IMR-90 (cell line): ENCODE data around the gene SBNO1. TPM values are rescaled to one million over a fixed set of nuclear protein-coding genes. Genes with fewer than 3 reads are reported as not detected.
A peak's percentile ranks its signal among the peaks of the same experiment; 100 is the strongest.

Source experiments
- ATAC-seq: fragments of 200-7000 bp; cut with Tn5 transposase; 2 replicates; pipeline ENCODE4 v1.9.1; 2020; ENCODE audit warnings: low read depth, mild to moderate bottlenecking, moderate library complexity
- BruUV-seq: library from RNA; stranded (reverse); fragments of 400-500 nt; replicated peaks from 2 replicates; lab custom pipeline; 2021; lab: Mats Ljungman, UMichigan
- CTCF ChIA-PET: fragments of 300-600 bp; formaldehyde crosslinking; extraction: SDS; loops from one replicate; lab custom pipeline; 2021; ENCODE audit warnings: antibody characterized with exemption; lab: Yijun Ruan, JAX
- POLR2A ChIA-PET: fragments of 300-600 bp; sonication (Branson Sonifier 250); formaldehyde crosslinking; loops from one replicate; lab custom pipeline; 2022; ENCODE audit warnings: antibody characterized with exemption; ENCODE audit not compliant: unreplicated experiment; lab: Charles Lee
- DNase-seq: peaks from one replicate; pipeline ENCODE4 v3.0.0; 2013
- H2AFZ ChIP-seq: replicated peaks from 2 replicates; pipeline ENCODE3; 2013; ENCODE audit warnings: low read length, mild to moderate bottlenecking; ENCODE audit not compliant: poor library complexity
- H2AK5ac ChIP-seq: 2 replicates; pipeline ENCODE4 v1.6.1; 2013; ENCODE audit warnings: low read depth, low read length, inconsistent platforms
- H2AK9ac ChIP-seq: replicated peaks from 2 replicates; pipeline ENCODE3; 2013; ENCODE audit warnings: mild to moderate bottlenecking, low read depth, low read length, moderate library complexity; ENCODE audit not compliant: poor library complexity
- H2BK120ac ChIP-seq: 2 replicates; pipeline ENCODE4 v1.6.1; 2013; ENCODE audit warnings: low read depth, low read length, inconsistent platforms
- H2BK15ac ChIP-seq: 3 replicates; pipeline ENCODE4 v1.6.1; 2013; ENCODE audit warnings: low read depth, low read length, inconsistent platforms
- H2BK20ac ChIP-seq: 2 replicates; pipeline ENCODE4 v1.6.1; 2013; ENCODE audit warnings: low read depth, mild to moderate bottlenecking, inconsistent platforms, low read length, moderate library complexity
- H2BK5ac ChIP-seq: 2 replicates; pipeline ENCODE4 v1.6.1; 2013; ENCODE audit warnings: mild to moderate bottlenecking, low read depth, low read length, inconsistent platforms; ENCODE audit not compliant: poor library complexity, severe bottlenecking
- H3K14ac ChIP-seq: replicated peaks from 2 replicates; pipeline ENCODE4 v1.6.1; 2013; ENCODE audit warnings: low read depth, low read length, inconsistent platforms
- H3K18ac ChIP-seq: 2 replicates; pipeline ENCODE4 v1.6.1; 2013; ENCODE audit warnings: low read depth, low read length, control low read depth
- H3K23ac ChIP-seq: 2 replicates; pipeline ENCODE4 v1.6.1; 2013; ENCODE audit warnings: low read depth, low read length, inconsistent platforms
- H3K27ac ChIP-seq: 2 replicates; pipeline ENCODE4 v1.5.1; 2013; ENCODE audit warnings: mild to moderate bottlenecking, control low read depth, low read length; ENCODE audit not compliant: insufficient read depth
- H3K27me3 ChIP-seq: 2 replicates; pipeline ENCODE4 v1.6.1; 2013; ENCODE audit warnings: low read length; ENCODE audit not compliant: control insufficient read depth, insufficient read depth
- H3K36me3 ChIP-seq: 2 replicates; pipeline ENCODE4 v1.6.1; 2013; ENCODE audit warnings: low read length, mixed read lengths; ENCODE audit not compliant: control insufficient read depth, insufficient read depth
- H3K4ac ChIP-seq: 2 replicates; pipeline ENCODE4 v1.6.1; 2013; ENCODE audit warnings: low read depth, low read length, inconsistent platforms
- H3K4me1 ChIP-seq: 2 replicates; pipeline ENCODE4 v1.6.1; 2013; ENCODE audit warnings: low read length, mixed read lengths; ENCODE audit not compliant: control insufficient read depth, insufficient read depth
- H3K4me2 ChIP-seq: 2 replicates; pipeline ENCODE4 v1.6.1; 2013; ENCODE audit warnings: low read depth, mild to moderate bottlenecking, control low read depth, low read length, moderate library complexity
- H3K4me3 ChIP-seq: 2 replicates; pipeline ENCODE4 v1.5.1; 2013; ENCODE audit warnings: low read depth, mild to moderate bottlenecking, control low read depth, low read length, moderate library complexity; ENCODE audit not compliant: insufficient read depth
- H3K56ac ChIP-seq: 2 replicates; pipeline ENCODE4 v1.6.1; 2013; ENCODE audit warnings: low read length, inconsistent platforms; ENCODE audit not compliant: insufficient read depth; ENCODE audit errors: extremely low read depth
- H3K79me1 ChIP-seq, 2 experiments: 2 replicates each; pipeline ENCODE4 v1.6.1; 2013; ENCODE audit warnings: low read length in 2 of 2, inconsistent platforms in 1 of 2, low read depth in 1 of 2
- H3K9ac ChIP-seq: 2 replicates; pipeline ENCODE4 v1.6.1; 2013; ENCODE audit warnings: low read depth, low read length, control low read depth
- H3K9me1 ChIP-seq: 2 replicates; pipeline ENCODE4 v1.6.1; 2013; ENCODE audit warnings: low read length, inconsistent platforms; ENCODE audit not compliant: insufficient read depth
- H3K9me3 ChIP-seq: 2 replicates; pipeline ENCODE4 v1.6.1; 2013; ENCODE audit warnings: low read length; ENCODE audit not compliant: control insufficient read depth, insufficient read depth
- H4K20me1 ChIP-seq: 2 replicates; pipeline ENCODE4 v1.6.1; 2013; ENCODE audit warnings: low read length, inconsistent platforms; ENCODE audit not compliant: insufficient read depth
- H4K5ac ChIP-seq: 2 replicates; pipeline ENCODE4 v1.6.1; 2013; ENCODE audit warnings: mild to moderate bottlenecking, low read depth, low read length, control low read depth
- H4K8ac ChIP-seq, 2 experiments: 2 replicates each; pipeline ENCODE4 v1.6.1; 2013; ENCODE audit warnings: low read depth in 2 of 2, low read length in 2 of 2, control low read depth in 1 of 2, inconsistent platforms in 1 of 2
- H4K91ac ChIP-seq: 2 replicates; pipeline ENCODE4 v1.6.1; 2013; ENCODE audit warnings: low read depth, low read length, inconsistent platforms; ENCODE audit not compliant: insufficient read depth
- MAFK ChIP-seq: IDR thresholded peaks from 2 replicates; pipeline ENCODE4 v1.6.1; 2012; ENCODE audit warnings: low read depth, low read length, improper control_type of control experiment
- WGBS, 2 experiments: methylation state at CpG; one replicate each; pipeline versions ENCODE4 v1.1.5 to v1.1.7; 2013; ENCODE audit warnings: missing lambda C conversion rate in 2 of 2; ENCODE audit not compliant: insufficient read length in 1 of 2; ENCODE audit errors: extremely low coverage in 2 of 2; 5-methylcytosine and 5-hydroxymethylcytosine counted together
- dilution Hi-C: fragments of 300-500 bp; cut with HindIII; formaldehyde crosslinking; loops from one replicate; pipeline ENCODE4 v1.14.3; 2018; ENCODE audit warnings: low sequenced_read_pairs; ENCODE audit not compliant: unreplicated experiment
- in situ Hi-C: fragments of 300-500 bp; cut with MboI; formaldehyde crosslinking; loops from 3 replicates; pipeline ENCODE4 v1.14.3; 2019; ENCODE audit warnings: low sequenced_read_pairs, inconsistent platforms, mixed read lengths
- intact Hi-C: fragments of 100-400 bp; cut with micrococcal nuclease; formaldehyde crosslinking; loops from 2 replicates; pipeline ENCODE4 v1.10.0; 2022
- polyA plus RNA-seq, 3 experiments: library from polyadenylated mRNA; depleted of rRNA; stranded (reverse); fragments of >200 nt; gene quantifications; 2 replicates each; pipeline ENCODE4 v1.2.3, GENCODE V29; 2012; ENCODE audit warnings: low replicate concordance in 1 of 3
- total RNA-seq: library from RNA; depleted of rRNA; stranded (reverse); fragments of >200 nt; gene quantifications from 2 replicates; pipeline ENCODE4 v1.2.3, GENCODE V29; 2012
- TF ChIP-seq, protein P1 (sequence below): fragments of 150-350 bp; IDR thresholded peaks from 2 replicates; pipeline ENCODE4 v1.6.1; 2016; ENCODE audit warnings: low read depth, mild to moderate bottlenecking, low read length, moderate library complexity, borderline replicate concordance

Gene SBNO1
- total and polyA plus RNA-seq, 2 of the 4 experiments (the other 2 are of a cell fraction): 5.3 to 24.9 TPM

DNA sequence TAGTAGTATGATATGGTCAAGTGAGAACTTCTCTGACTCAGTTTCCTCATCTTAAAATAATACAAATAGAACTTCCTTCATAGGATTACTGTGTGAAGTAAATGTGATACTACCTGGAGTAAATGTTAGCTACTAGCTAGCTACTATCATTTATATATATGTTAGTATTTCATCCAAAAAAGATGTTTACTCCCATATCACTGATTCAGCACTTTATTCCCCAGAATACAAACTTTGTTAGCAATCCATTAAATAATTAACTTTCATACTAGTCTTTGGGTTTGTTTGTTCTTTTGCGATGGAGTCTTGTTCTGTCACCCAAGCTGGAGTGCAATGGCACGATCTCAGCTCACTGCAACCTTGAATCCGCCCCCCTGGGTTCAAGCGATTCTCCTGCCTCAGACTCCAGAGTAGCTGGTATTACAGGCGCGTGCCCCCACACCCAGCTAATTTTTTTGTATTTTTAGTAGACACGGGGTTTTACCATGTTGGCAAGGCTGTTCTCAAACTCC is 8.4 kb downstream of the SBNO1 start:
- no peak overlapping the region for H3K4ac ChIP-seq
- dilution Hi-C loops (no loop called here), in situ Hi-C loops (no loop called here), intact Hi-C loops (no loop called here)
- no peak overlapping the region for H2AK9ac ChIP-seq
- H3K9me3 ChIP-seq: no peaks in the 10 kb centered on the region
- H3K27me3 ChIP-seq: no peaks in the 10 kb centered on the region
- H3K4me3 ChIP-seq: no peak overlapping the region
- peaks cover 3 to 56% of the 10 kb centered on the region in 2 experiments for H3K79me1 ChIP-seq
- no peak for DNase-seq
- H2BK20ac ChIP-seq: no peak overlapping the region
- WGBS, 2 experiments: 93% methylated on average over 3 of the region's 7 CpGs; no CpG with 5 or more reads in 1 of the 2 experiments
- H3K9me1 ChIP-seq: peaks cover 8% of the 10 kb centered on the region
- POLR2A ChIA-PET: interaction anchor here (0.6 kb wide), 1 partner anchor 35 kb away, joined by 5 read pairs; no protein-coding TSS in a partner anchor
- no peak overlapping the region for H2AK5ac ChIP-seq
- H3K4me2 ChIP-seq: no peak overlapping the region
- no peak overlapping the region for H3K27ac ChIP-seq
- no peak overlapping the region for H4K8ac ChIP-seq
- H3K36me3 ChIP-seq: 0 out of 2 replicates have a peak, but pooled peaks cover 3% of the 10 kb centered on the region
- H3K4me1 ChIP-seq: peaks cover 10% of the 10 kb centered on the region
- H3K9ac ChIP-seq: no peak overlapping the region
- CTCF ChIA-PET: interaction anchor here (0.8 to 2.1 kb wide), 2 partner anchors 9 kb away, joined by 3 to 4 read pairs; no protein-coding TSS in a partner anchor
- TF ChIP-seq, protein P1, sequence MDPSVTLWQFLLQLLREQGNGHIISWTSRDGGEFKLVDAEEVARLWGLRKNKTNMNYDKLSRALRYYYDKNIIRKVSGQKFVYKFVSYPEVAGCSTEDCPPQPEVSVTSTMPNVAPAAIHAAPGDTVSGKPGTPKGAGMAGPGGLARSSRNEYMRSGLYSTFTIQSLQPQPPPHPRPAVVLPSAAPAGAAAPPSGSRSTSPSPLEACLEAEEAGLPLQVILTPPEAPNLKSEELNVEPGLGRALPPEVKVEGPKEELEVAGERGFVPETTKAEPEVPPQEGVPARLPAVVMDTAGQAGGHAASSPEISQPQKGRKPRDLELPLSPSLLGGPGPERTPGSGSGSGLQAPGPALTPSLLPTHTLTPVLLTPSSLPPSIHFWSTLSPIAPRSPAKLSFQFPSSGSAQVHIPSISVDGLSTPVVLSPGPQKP: no peak
- TF ChIP-seq MAFK: peak; percentile 61
- H2AFZ ChIP-seq: no peak overlapping the region
- no peak overlapping the region for H4K91ac ChIP-seq
- no peak overlapping the region for H2BK120ac ChIP-seq
- no peak overlapping the region for H2BK15ac ChIP-seq
- ATAC-seq: no peak
- no TSS peak for BruUV-seq
- peaks cover 74% of the 10 kb centered on the region for H4K20me1 ChIP-seq
- H2BK5ac ChIP-seq: no peak overlapping the region
- no peak overlapping the region for H3K23ac ChIP-seq
- H3K18ac ChIP-seq: no peak overlapping the region
- no peak overlapping the region for H3K56ac ChIP-seq
- no peak overlapping the region for H4K5ac ChIP-seq
- H3K14ac ChIP-seq: no peak overlapping the region
